A673 (cell line): ENCODE results near the gene WFDC5.

Experiments used
- CTCF ChIP-seq: fragments of 300-800, 200-600 bp; sonication (generic); conservative IDR thresholded peaks from 2 replicates; pipeline ENCODE4 v1.5.1; 2017; ENCODE audit warnings: low read depth, mild to moderate bottlenecking, antibody characterized with exemption, low read length, moderate library complexity, mixed read lengths
- EZH2 ChIP-seq: fragments of 200-600 bp; sonication (generic); IDR thresholded peaks from 2 replicates; pipeline ENCODE4 v1.6.1; 2017; ENCODE audit warnings: borderline replicate concordance, low read depth, mild to moderate bottlenecking, mixed read lengths, antibody characterized with exemption, low read length; ENCODE audit not compliant: poor library complexity, severe bottlenecking

GRCh38 chr20:45112754-45113153, 2.2 kb downstream of the WFDC5 start:
- TF ChIP-seq CTCF (no peak), EZH2 (no peak)
